Vagina (tissue), 2 donors: ENCODE measurements around the gene GRK5. TPM values are rescaled to one million over a fixed set of nuclear protein-coding genes. Genes with fewer than 3 reads are reported as not detected.

Source experiments
- DNase-seq, 2 donors: peaks; one replicate each; pipeline ENCODE4 v3.0.0-alpha.2; 2017; ENCODE audit errors: extremely low spot score in 2 of 2
- H3K27ac ChIP-seq: fragments of 200-600 bp; sonication (generic); one replicate; pipeline ENCODE4 v1.5.1; 2019
- H3K27me3 ChIP-seq: fragments of 200-600 bp; sonication (generic); one replicate; pipeline ENCODE4 v1.5.1; 2019
- H3K36me3 ChIP-seq, 2 donors: fragments of 200-600 bp; sonication (generic); one replicate each; pipeline ENCODE4 v1.5.1; 2017 to 2019
- H3K4me1 ChIP-seq: fragments of 200-600 bp; sonication (generic); one replicate; pipeline ENCODE4 v1.5.1; 2019
- H3K4me3 ChIP-seq, 2 donors: fragments of 200-600 bp; sonication (generic); 1 replicate in 1 of 2; 2 replicates in 1 of 2; pipeline ENCODE4 v1.5.1; 2016 to 2019
- H3K9me3 ChIP-seq: fragments of 200-600 bp; sonication (generic); one replicate; pipeline ENCODE4 v1.5.1; 2019
- POLR2A ChIP-seq, 2 donors: fragments of 450-650 bp; IDR thresholded peaks; one replicate each; pipeline ENCODE4 v1.6.1; 2017; ENCODE audit warnings: antibody characterized with exemption in 2 of 2, mild to moderate bottlenecking in 2 of 2, moderate library complexity in 2 of 2
- POLR2AphosphoS5 ChIP-seq, 2 donors: sonication (generic); formaldehyde crosslinking; IDR thresholded peaks; one replicate each; pipeline ENCODE4 v1.9.0; 2017; ENCODE audit warnings: antibody characterized with exemption in 2 of 2, mild to moderate bottlenecking in 2 of 2, low read depth in 1 of 2; ENCODE audit not compliant: insufficient read depth in 1 of 2
- intact Hi-C: fragments of 100-400 bp; cut with DNase I; formaldehyde crosslinking; loops from one replicate; pipeline ENCODE4 v1.15.1; 2023
- total RNA-seq: library from RNA; depleted of rRNA; stranded (reverse); fragments of >200 nt; gene quantifications from one replicate; pipeline ENCODE4 v1.2.3, GENCODE V29; 2016
- TF ChIP-seq, protein P1 (sequence below), 3 experiments: fragments of 450-650 bp in 2 of 3; fragments of 200-600 bp in 1 of 3; sonication (generic) in 1 of 3; IDR thresholded peaks; one replicate each; pipeline ENCODE4 v1.5.1; 2017 to 2019; ENCODE audit warnings: antibody characterized with exemption in 3 of 3, mild to moderate bottlenecking in 2 of 3, moderate library complexity in 2 of 3

GRK5 gene
- total RNA-seq, 1 donor from 2014 or later, result 16.5 TPM

- Histone ChIP-seq H3K4me1 (peaks cover under 1% of the 10 kb centered on the region), H3K4me3 (no peak overlapping the region), H3K36me3 (no peaks in the 10 kb centered on the region), H3K27me3 (no peaks in the 10 kb centered on the region), H3K9me3 (no peaks in the 10 kb centered on the region), H3K27ac (no peak overlapping the region)
- intact Hi-C loops, result no loop called here
- TF ChIP-seq, protein P1, sequence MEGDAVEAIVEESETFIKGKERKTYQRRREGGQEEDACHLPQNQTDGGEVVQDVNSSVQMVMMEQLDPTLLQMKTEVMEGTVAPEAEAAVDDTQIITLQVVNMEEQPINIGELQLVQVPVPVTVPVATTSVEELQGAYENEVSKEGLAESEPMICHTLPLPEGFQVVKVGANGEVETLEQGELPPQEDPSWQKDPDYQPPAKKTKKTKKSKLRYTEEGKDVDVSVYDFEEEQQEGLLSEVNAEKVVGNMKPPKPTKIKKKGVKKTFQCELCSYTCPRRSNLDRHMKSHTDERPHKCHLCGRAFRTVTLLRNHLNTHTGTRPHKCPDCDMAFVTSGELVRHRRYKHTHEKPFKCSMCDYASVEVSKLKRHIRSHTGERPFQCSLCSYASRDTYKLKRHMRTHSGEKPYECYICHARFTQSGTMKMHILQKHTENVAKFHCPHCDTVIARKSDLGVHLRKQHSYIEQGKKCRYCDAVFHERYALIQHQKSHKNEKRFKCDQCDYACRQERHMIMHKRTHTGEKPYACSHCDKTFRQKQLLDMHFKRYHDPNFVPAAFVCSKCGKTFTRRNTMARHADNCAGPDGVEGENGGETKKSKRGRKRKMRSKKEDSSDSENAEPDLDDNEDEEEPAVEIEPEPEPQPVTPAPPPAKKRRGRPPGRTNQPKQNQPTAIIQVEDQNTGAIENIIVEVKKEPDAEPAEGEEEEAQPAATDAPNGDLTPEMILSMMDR (IDR thresholded peaks at IDR 0.05), result no peak
- TF ChIP-seq POLR2A (IDR thresholded peaks at IDR 0.05) (no peak), POLR2AphosphoS5 (IDR thresholded peaks at IDR 0.05; ENCODE audit: insufficient read depth in 1 of 2, low read depth in 1 of 2) (no peak)
- no peak for DNase-seq
Observed at GRCh38 chr10:119384127-119384526, 176.8 kb downstream of the GRK5 start.

GRCh38 chr10:119386666-119387065 lies 179.3 kb downstream of the GRK5 start:
- TF ChIP-seq, protein P1 (IDR thresholded peaks at IDR 0.05), result no peak
- TF ChIP-seq POLR2A (IDR thresholded peaks at IDR 0.05), result no peak
- no peak for TF ChIP-seq POLR2AphosphoS5 (IDR thresholded peaks at IDR 0.05; ENCODE audit: insufficient read depth in 1 of 2, low read depth in 1 of 2)
- DNase-seq, result no peak
- Histone ChIP-seq H3K27ac (no peak overlapping the region), H3K36me3 (no peaks in the 10 kb centered on the region), H3K4me1 (no peaks in the 10 kb centered on the region), H3K27me3 (no peaks in the 10 kb centered on the region), H3K4me3 (no peak overlapping the region), H3K9me3 (no peaks in the 10 kb centered on the region)
- intact Hi-C loops, result no loop called here

DNA sequence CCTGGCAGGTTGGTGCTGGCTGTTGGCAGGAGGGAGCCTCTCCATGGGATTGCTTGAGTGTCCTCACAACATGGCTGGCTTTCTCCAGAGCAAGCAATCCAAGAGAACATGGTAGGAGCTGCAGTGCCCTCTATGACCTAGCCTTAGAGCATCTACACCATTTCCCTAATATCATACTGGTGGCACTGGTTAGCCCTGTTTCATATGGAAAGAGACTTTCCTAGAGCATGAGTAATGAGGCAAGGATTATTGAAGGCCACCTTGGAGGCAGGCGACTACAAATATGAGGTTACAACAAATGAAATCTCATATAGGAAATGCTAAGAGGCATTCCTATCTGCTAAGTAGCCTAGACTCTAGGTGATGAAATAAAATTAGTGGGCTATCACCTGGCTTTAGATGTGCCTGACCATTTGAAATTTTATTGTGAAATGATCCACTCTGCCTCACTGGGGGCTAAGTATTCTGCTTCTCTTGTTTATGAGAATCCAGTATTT lies 181.5 kb downstream of the GRK5 start:
- Histone ChIP-seq H3K27me3 (no peaks in the 10 kb centered on the region), H3K9me3 (no peaks in the 10 kb centered on the region), H3K4me3 (no peak overlapping the region), H3K27ac (no peak overlapping the region), H3K36me3 (no peaks in the 10 kb centered on the region), H3K4me1 (no peaks in the 10 kb centered on the region)
- TF ChIP-seq POLR2A (IDR thresholded peaks at IDR 0.05), result no peak
- no peak for TF ChIP-seq POLR2AphosphoS5 (IDR thresholded peaks at IDR 0.05; ENCODE audit: insufficient read depth in 1 of 2, low read depth in 1 of 2)
- TF ChIP-seq, protein P1 (IDR thresholded peaks at IDR 0.05), result no peak
- DNase-seq, result no peak
- intact Hi-C loops, result no loop called here

DNA sequence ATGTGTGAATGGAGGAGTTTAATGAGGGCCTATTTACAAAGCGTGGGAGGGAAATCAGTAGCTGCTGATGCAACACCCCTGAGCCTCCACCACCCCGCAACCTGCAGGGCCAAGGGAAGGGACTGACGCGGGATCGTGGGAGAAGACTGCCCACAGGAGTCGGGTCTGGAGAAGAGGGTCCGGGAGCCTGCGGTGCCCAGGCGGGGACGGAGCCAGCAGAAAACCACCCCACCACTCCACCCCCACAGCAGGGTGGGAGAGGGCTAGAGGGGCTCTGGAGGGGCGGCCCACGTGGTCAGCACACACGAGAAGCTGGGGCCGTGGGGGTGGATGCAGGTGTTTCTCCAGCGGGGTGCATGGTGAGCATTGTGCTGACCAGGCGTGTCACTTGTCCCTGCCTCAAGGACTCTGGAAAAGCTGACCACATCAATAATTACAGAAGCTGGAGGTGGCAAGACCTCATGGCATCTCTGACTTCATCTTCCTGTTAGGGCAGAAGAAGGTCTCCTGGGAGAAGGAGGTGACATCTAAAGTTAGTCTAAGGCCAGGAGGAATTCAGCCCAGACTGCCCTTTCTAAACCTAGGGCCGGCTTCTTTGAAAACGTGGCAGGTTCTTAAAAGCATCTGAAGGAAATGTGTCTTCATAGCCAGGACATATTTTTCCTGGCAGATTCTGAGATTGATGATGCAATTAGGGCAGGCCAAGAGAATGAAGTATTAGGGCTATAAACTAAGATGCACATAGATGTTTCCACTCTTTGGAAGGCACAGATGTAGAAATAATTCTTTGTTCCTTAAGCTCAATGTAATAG lies 184.3 kb downstream of the GRK5 start:
- DNase-seq, result no peak
- Histone ChIP-seq H3K4me1 (peaks cover 14% of the 10 kb centered on the region), H3K27me3 (no peaks in the 10 kb centered on the region), H3K4me3 (no peak overlapping the region), H3K27ac (no peak overlapping the region), H3K36me3 (no peaks in the 10 kb centered on the region), H3K9me3 (no peaks in the 10 kb centered on the region)
- intact Hi-C loops, result no loop called here
- TF ChIP-seq POLR2A (IDR thresholded peaks at IDR 0.05), result no peak
- TF ChIP-seq, protein P1 (IDR thresholded peaks at IDR 0.05), result no peak
- TF ChIP-seq POLR2AphosphoS5 (IDR thresholded peaks at IDR 0.05; ENCODE audit: insufficient read depth in 1 of 2, low read depth in 1 of 2), result no peak

DNA sequence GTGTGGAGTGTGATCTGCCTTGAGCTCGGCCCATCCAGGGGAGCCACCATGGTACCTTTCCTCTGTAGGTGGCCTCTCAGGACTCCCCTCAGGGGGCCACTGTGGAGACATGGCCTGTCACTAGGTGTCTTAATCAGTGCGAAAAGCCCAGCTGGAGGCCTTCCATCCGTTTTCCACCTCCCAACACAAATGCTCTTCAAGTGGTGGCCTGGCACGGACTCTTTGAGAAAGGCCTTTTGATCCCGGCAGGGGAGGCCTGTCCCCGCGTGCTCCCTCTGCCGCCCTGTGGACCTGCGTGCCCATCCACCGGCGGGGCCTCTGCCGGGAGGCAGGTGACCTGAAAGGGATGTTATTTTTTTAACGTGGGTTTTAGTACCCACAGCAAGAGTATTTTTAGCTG lies 185.6 kb downstream of the GRK5 start:
- no peak for DNase-seq
- no peak overlapping the region for H3K4me3 ChIP-seq
- no peak overlapping the region for H3K27ac ChIP-seq
- no peaks in the 10 kb centered on the region for H3K27me3 ChIP-seq
- peaks cover 25% of the 10 kb centered on the region for H3K4me1 ChIP-seq
- intact Hi-C loops, result no loop called here
- no peak for TF ChIP-seq POLR2AphosphoS5 (IDR thresholded peaks at IDR 0.05; ENCODE audit: insufficient read depth in 1 of 2, low read depth in 1 of 2)
- TF ChIP-seq POLR2A (IDR thresholded peaks at IDR 0.05), result no peak
- TF ChIP-seq, protein P1 (IDR thresholded peaks at IDR 0.05), result no peak
- H3K36me3 ChIP-seq, result no peaks in the 10 kb centered on the region
- no peaks in the 10 kb centered on the region for H3K9me3 ChIP-seq
